GM18868 (cell line): ENCODE data around the gene CDCA5.
A peak's percentile ranks its signal among the peaks of the same experiment; 100 is the strongest.

ENCODE experiments used
- ATAC-seq: cut with Tn5 transposase; IDR thresholded peaks from one replicate; pipeline ENCODE4 v1.9.1; 2021; ENCODE audit warnings: mild to moderate bottlenecking, moderate library complexity; ENCODE audit not compliant: unreplicated experiment

The CDCA5 gene

GRCh38 chr11:65047581-65048422 is 36.0 kb downstream of the CDCA5 start:
- ATAC-seq: no peak

GRCh38 chr11:65045728-65046127 is 38.1 kb downstream of the CDCA5 start:
- ATAC-seq: no peak

GRCh38 chr11:65045061-65045460 is 38.8 kb downstream of the CDCA5 start:
- ATAC-seq: no peak

- no peak for ATAC-seq
These were observed 39.8 kb downstream of the CDCA5 start for GRCh38 chr11:65043881-65044501.

GRCh38 chr11:65042891-65043290 is 40.9 kb downstream of the CDCA5 start:
- no peak for ATAC-seq

GRCh38 chr11:65040847-65041622 is 42.8 kb downstream of the CDCA5 start, which contains the start of gene SAC3D1:
SAC3D1 (plus strand) TSS chr11:65041210; CDS start chr11:65041293, 83 bp downstream.
- peak; percentile 82 for ATAC-seq

GRCh38 chr11:65040520-65040846 is 43.4 kb downstream of the CDCA5 start:
- ATAC-seq: no peak

GRCh38 chr11:65036931-65037330 is 46.9 kb downstream of the CDCA5 start:
- no peak for ATAC-seq

GRCh38 chr11:65035579-65035978 is 48.3 kb downstream of the CDCA5 start:
- ATAC-seq: no peak

- ATAC-seq: no peak
These were observed 49.4 kb downstream of the CDCA5 start for GRCh38 chr11:65034423-65034822.

GRCh38 chr11:65032216-65032615 is 51.6 kb downstream of the CDCA5 start:
- no peak for ATAC-seq
